ENCODE data around the gene CD247.

The CD247 gene

DNA sequence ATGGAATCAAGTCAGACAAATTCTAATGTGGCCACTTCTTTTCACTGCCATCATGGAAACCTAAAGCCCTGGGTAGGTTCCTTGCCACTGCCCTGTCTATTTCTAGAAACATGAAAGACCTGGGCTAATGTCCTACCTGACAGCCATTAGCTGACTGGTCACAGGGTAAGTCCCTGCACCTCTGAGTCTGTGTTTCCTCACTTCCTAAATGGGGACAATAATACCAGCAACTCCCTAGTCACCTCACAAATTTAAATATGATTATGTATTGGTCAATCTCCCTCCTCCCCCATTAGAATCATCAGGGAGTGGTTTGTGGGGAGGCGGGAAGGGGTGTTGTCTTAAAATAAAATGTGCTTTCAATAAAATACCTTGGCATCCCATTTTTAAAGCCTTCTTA, 33.0 kb upstream of the CD247 start:
- TF ChIP-seq, protein P1, sequence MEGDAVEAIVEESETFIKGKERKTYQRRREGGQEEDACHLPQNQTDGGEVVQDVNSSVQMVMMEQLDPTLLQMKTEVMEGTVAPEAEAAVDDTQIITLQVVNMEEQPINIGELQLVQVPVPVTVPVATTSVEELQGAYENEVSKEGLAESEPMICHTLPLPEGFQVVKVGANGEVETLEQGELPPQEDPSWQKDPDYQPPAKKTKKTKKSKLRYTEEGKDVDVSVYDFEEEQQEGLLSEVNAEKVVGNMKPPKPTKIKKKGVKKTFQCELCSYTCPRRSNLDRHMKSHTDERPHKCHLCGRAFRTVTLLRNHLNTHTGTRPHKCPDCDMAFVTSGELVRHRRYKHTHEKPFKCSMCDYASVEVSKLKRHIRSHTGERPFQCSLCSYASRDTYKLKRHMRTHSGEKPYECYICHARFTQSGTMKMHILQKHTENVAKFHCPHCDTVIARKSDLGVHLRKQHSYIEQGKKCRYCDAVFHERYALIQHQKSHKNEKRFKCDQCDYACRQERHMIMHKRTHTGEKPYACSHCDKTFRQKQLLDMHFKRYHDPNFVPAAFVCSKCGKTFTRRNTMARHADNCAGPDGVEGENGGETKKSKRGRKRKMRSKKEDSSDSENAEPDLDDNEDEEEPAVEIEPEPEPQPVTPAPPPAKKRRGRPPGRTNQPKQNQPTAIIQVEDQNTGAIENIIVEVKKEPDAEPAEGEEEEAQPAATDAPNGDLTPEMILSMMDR (IDR thresholded peaks at IDR 0.05; ENCODE audit: low read depth, low read length, missing control alignments): no peak
- no peak overlapping the region for H3K4me3 ChIP-seq (replicated peaks; ENCODE audit: low read depth, low read length)

DNA sequence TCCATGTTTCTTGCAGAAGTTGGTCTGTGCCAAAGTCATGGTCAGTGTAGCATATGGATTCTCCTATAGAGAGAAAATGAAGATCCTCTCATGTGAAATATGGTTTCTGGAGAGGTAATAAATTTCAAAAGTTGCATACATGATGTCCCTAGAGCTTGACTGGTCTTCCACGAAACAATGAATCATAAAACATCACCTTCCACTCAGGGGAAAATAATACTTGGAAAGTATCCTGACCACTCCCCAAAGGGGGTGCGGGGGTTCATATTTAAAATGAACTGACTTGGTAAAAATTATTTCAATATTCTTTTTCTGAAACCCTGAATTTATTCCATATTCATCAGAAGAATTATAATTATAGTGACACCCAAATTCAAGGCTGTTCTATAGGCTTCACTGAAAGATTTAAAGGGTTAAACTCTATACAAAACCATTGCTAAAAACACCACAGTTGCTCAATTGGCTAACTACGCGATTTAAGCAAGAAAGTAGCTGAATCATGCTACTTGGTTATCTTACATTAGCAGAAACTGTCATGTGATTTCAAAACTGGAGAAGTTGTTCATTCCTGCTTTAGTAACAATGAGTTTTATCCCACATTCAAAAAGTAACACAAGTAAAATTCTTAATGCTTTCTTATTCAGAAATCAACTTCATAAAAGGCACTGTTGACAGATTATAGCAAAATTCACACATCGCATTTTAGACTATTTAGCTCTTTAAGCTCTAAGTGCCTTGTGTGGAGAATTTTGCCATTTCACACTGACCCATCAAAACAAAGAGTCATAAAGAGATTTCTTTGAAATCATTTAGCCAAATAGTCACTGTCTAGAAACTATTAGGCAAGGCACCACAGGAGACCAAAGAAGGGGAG, 30.0 kb upstream of the CD247 start:
- TF ChIP-seq, protein P1 (IDR thresholded peaks at IDR 0.05; ENCODE audit: low read depth, low read length, missing control alignments): no peak
- no peak for DNase-seq (ENCODE audit: extremely low read depth, low read depth)
- no peak overlapping the region for H3K4me3 ChIP-seq (replicated peaks; ENCODE audit: low read depth, low read length)

More for the DNA sequence above, 33.0 kb upstream of the CD247 start:
- DNase-seq (ENCODE audit: extremely low read depth, low read depth): no peak

DNA sequence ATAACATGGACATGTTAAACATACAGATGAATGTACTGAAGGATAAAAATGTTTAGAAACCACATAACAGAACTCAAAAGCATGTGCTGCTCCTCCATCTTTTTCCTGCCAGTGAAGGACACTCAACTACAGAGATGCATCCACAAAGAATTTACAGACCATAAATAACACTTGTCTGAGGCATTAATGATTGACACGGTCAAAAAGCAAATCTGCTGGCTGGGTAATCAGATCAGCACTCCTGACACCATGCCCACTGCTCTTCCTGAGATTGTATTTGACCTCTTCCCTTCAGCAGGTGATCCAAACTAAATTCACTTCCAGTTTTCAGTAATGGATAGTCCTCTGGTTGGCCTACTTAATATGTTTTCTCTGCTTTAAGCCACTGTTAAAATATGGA, 28.6 kb upstream of the CD247 start:
- H3K4me3 ChIP-seq (replicated peaks; ENCODE audit: low read depth, low read length): no peak overlapping the region
- DNase-seq (ENCODE audit: extremely low read depth, low read depth): no peak
- TF ChIP-seq, protein P1 (IDR thresholded peaks at IDR 0.05; ENCODE audit: low read depth, low read length, missing control alignments): no peak

DNA sequence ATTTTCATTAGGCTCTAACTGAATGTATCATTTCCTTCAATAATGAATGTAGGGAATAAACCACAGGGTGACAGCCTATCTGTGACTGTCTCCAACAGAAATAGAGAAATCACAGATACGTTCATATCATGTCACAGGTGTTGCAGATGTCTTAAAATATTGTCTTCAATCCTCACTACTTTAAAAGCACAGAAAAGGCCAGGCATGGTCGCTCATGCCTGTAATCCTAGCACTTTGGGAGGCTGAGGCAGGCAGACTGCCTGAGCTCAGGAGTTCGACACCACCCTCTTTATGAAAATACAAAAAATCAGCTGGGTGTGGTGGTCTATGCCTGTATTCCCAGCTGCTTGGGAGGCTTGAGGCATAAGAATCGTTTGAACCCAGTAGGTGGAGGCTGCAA, 27.0 kb upstream of the CD247 start:
- no peak overlapping the region for H3K4me3 ChIP-seq (replicated peaks; ENCODE audit: low read depth, low read length)
- TF ChIP-seq, protein P1 (IDR thresholded peaks at IDR 0.05; ENCODE audit: low read depth, low read length, missing control alignments): no peak

DNA sequence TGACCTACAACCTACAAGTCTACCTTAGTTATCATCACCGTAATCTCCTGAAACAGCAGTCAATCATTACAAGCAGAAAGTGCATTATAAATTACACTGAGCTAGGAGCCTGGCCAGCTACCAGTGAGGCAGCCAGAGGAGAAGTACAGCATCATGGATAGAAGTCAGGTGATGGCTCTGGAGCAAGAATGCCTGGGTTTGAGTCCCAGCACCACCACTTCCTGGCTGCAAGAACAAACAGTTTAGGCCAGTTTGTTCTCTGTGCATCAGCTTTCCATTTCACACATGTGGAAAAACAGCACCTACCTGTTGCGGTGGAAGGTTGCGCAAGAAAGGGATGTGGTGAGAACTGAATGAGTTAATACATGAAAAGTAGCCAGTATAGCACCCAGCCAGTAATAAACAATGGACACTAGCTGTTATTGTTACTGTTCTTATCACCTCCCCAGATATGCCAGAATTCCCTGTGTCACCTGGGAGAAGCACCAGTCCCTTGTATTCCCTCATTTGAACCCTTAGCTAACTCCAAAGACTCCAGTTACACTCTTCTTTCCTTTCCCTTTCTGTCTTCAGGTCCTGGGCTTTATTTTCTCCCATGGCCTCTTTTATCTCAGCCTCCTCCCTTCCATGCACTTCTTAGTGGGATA, 26.2 kb upstream of the CD247 start:
- TF ChIP-seq, protein P1 (IDR thresholded peaks at IDR 0.05; ENCODE audit: low read depth, low read length, missing control alignments): no peak
- DNase-seq (ENCODE audit: extremely low read depth, low read depth): no peak
- no peak overlapping the region for H3K4me3 ChIP-seq (replicated peaks; ENCODE audit: low read depth, low read length)

More for the DNA sequence above, 27.0 kb upstream of the CD247 start:
- DNase-seq (ENCODE audit: extremely low read depth, low read depth): no peak

DNA sequence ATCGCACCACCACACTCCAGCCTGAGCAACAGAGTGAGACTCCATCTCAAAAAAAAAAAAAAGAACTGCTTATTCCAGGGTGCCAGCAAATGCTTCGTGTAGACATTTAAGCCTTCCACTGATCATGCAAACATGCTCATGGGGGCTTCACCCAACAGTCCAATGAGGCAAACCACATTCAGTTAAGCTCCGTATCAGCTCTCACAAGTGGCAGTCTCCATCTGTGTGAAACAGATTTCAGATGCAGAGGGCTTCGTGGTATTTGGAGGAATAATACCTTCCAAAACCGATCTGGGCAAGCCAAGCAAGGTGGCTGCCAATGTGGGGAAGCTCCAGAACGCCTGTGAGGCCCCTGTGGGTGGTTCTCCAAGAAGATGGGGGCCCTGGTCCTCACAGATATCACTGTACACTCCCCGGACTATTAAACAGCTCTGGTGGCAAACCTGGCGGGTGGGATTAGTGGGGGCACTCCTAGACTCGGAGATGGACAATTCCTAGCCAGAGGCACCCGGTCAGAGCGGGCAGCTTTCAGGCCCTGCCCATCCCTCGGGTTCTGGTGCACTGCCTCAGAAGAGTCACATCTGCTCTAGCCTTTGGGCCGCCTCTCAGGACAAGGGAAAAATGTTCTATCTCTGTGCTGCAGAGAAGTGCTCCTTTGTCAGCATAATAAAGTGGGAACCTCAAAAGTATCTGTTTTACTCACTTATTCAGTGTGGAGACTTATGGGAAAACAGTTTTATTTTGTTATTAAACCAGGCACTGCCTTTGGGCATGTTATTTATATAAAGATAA, 25.1 kb upstream of the CD247 start:
- H3K4me3 ChIP-seq (replicated peaks; ENCODE audit: low read depth, low read length): no peak overlapping the region
- DNase-seq (ENCODE audit: extremely low read depth, low read depth): no peak
- TF ChIP-seq, protein P1 (IDR thresholded peaks at IDR 0.05; ENCODE audit: low read depth, low read length, missing control alignments): no peak

All from HFF-Myc (cell line).